Measurements from ENCODE around the gene TTC3. TPM values are rescaled to one million over a fixed set of nuclear protein-coding genes. Genes with fewer than 3 reads are reported as not detected.

TTC3 gene
- total and polyA plus RNA-seq, 2 of the 13 experiments (the other 11 are each of a cell fraction or from before 2014, with no cell fraction given): 55.7 to 108 TPM

GRCh38 chr21:37073417-37074196, 553 bp downstream of the TTC3 start (continued):
- TF ChIP-seq ZNF431 (CRISPR knock-in tag; IDR thresholded peaks at IDR 0.05; ENCODE audit: borderline replicate concordance, low read depth): peak; percentile 25
- no peak for TF ChIP-seq ARNT2 (CRISPR knock-in tag; IDR thresholded peaks at IDR 0.05; ENCODE audit: low read depth)
- peak; percentile 65; the same call in 1 of the 2 replicates for TF ChIP-seq ZBTB7B (CRISPR knock-in tag; IDR thresholded peaks at IDR 0.05)
- no peak for TF ChIP-seq HNF1A (IDR thresholded peaks at IDR 0.05; ENCODE audit: low read depth)
- peak; percentile 56; the same call in 1 of the 2 replicates for TF ChIP-seq HNF1A (CRISPR knock-in tag; IDR thresholded peaks at IDR 0.05; ENCODE audit: borderline replicate concordance)
- no peak for TF ChIP-seq RBM39 (IDR thresholded peaks at IDR 0.05; ENCODE audit: low read depth, low read length, poor library complexity, severe bottlenecking)
- TF ChIP-seq POLR2AphosphoS5 (IDR thresholded peaks at IDR 0.05; ENCODE audit: low read depth, low read length): peak; percentile 28; the same call in 1 of the 2 replicates
- TF ChIP-seq SMARCE1 (IDR thresholded peaks at IDR 0.05; ENCODE audit: borderline replicate concordance): no peak
- TF ChIP-seq SATB2 (CRISPR knock-in tag; IDR thresholded peaks at IDR 0.05): no peak
- peak; percentile 30; the same call in 1 of the 2 replicates for TF ChIP-seq ZSCAN21 (CRISPR knock-in tag; IDR thresholded peaks at IDR 0.05; ENCODE audit: borderline replicate concordance)
- TF ChIP-seq ZNF766 (CRISPR knock-in tag; IDR thresholded peaks at IDR 0.05; ENCODE audit: borderline replicate concordance): no peak; the same call in 1 of the 2 replicates
- TF ChIP-seq HNRNPLL (IDR thresholded peaks at IDR 0.05; ENCODE audit: low read depth, low read length, poor library complexity, severe bottlenecking): peak; percentile 8
- TF ChIP-seq HNRNPL (IDR thresholded peaks at IDR 0.05; ENCODE audit: low read depth, low read length): no peak
- peak; percentile 46; the same call in 1 of the 2 replicates for TF ChIP-seq ZNF709 (CRISPR knock-in tag; IDR thresholded peaks at IDR 0.05)
- TF ChIP-seq, protein P1, sequence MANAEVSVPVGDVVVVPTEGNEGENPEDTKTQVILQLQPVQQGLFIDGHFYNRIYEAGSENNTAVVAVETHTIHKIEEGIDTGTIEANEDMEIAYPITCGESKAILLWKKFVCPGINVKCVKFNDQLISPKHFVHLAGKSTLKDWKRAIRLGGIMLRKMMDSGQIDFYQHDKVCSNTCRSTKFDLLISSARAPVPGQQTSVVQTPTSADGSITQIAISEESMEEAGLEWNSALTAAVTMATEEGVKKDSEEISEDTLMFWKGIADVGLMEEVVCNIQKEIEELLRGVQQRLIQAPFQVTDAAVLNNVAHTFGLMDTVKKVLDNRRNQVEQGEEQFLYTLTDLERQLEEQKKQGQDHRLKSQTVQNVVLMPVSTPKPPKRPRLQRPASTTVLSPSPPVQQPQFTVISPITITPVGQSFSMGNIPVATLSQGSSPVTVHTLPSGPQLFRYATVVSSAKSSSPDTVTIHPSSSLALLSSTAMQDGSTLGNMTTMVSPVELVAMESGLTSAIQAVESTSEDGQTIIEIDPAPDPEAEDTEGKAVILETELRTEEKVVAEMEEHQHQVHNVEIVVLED (CRISPR knock-in tag; IDR thresholded peaks at IDR 0.05; ENCODE audit: borderline replicate concordance): peak; percentile 60; the same call in 1 of the 2 replicates
- 0 out of 2 replicates have a peak, but pooled peaks have one; percentile 48 for TF ChIP-seq BATF2 (CRISPR knock-in tag; IDR thresholded peaks at IDR 0.05)
- TF ChIP-seq YY1 (IDR thresholded peaks at IDR 0.05; ENCODE audit: insufficient read depth, insufficient replicate concordance, low read depth, low read length): peak; percentile 9
- TF ChIP-seq ZNF24 (IDR thresholded peaks at IDR 0.05): no peak
- TF ChIP-seq, protein P2, sequence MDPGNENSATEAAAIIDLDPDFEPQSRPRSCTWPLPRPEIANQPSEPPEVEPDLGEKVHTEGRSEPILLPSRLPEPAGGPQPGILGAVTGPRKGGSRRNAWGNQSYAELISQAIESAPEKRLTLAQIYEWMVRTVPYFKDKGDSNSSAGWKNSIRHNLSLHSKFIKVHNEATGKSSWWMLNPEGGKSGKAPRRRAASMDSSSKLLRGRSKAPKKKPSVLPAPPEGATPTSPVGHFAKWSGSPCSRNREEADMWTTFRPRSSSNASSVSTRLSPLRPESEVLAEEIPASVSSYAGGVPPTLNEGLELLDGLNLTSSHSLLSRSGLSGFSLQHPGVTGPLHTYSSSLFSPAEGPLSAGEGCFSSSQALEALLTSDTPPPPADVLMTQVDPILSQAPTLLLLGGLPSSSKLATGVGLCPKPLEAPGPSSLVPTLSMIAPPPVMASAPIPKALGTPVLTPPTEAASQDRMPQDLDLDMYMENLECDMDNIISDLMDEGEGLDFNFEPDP (CRISPR knock-in tag; conservative IDR thresholded peaks at IDR 0.05): 0 out of 2 replicates have a peak, but pooled peaks have one; percentile 87
- TF ChIP-seq GABPB1 (CRISPR knock-in tag; IDR thresholded peaks at IDR 0.05): peak; percentile 60; the same call in 1 of the 2 replicates

All from HepG2 (cell line).